Endothelial cell of umbilical vein (primary cell): Measurements from ENCODE around the gene PCED1B. TPM values are rescaled to one million over a fixed set of nuclear protein-coding genes. Genes with fewer than 3 reads are reported as not detected.

Experiments used
- BruUV-seq: library from RNA; stranded (reverse); fragments of 400-500 nt; replicated peaks from 2 replicates; lab custom pipeline; 2021; lab: Mats Ljungman, UMichigan
- CTCF ChIA-PET: fragments of 300-600, 350-600 bp; sonication (Branson Sonifier 250); formaldehyde crosslinking; loops from one replicate; lab custom pipeline; 2021; ENCODE audit warnings: antibody characterized with exemption, inconsistent platforms; lab: Charles Lee
- POLR2A ChIA-PET: fragments of 300-600, 350-600 bp; sonication (Branson Sonifier 250); formaldehyde crosslinking; loops from one replicate; lab custom pipeline; 2021; ENCODE audit warnings: antibody characterized with exemption, inconsistent platforms; lab: Charles Lee
- DNase-seq: peaks from one replicate; pipeline ENCODE4 v3.0.0-alpha.2; 2011; ENCODE audit warnings: low read depth, low spot score
- FAIRE-seq: peaks from 2 replicates; lab custom pipeline; 2011; peaks lifted over from hg19 to GRCh38; lab: Jason Lieb, UNC
- H2AFZ ChIP-seq: 2 replicates; pipeline ENCODE4 v1.6.0; 2012; ENCODE audit warnings: low read depth, low read length, control low read depth, inconsistent platforms
- H3K27ac ChIP-seq: 2 replicates; pipeline ENCODE4 v1.5.1; 2011; ENCODE audit warnings: low read depth, mild to moderate bottlenecking, control low read depth, low read length, moderate library complexity; ENCODE audit not compliant: insufficient read depth
- H3K27me3 ChIP-seq, 2 experiments: 2 replicates each; pipeline versions ENCODE4 v1.6.0 to v1.6.1; 2011; ENCODE audit warnings: low read length in 2 of 2, mixed read lengths in 1 of 2; ENCODE audit not compliant: control insufficient read depth in 2 of 2, insufficient read depth in 2 of 2
- H3K36me3 ChIP-seq, 2 experiments: 2 replicates in 1 of 2; 3 replicates in 1 of 2; pipeline ENCODE4 v1.5.1; 2011; ENCODE audit warnings: low read length in 2 of 2, mild to moderate bottlenecking in 1 of 2, moderate library complexity in 1 of 2; ENCODE audit not compliant: control insufficient read depth in 2 of 2, insufficient read depth in 2 of 2; ENCODE audit errors: extremely low read depth in 1 of 2
- H3K4me1 ChIP-seq: 3 replicates; pipeline ENCODE4 v1.5.1; 2011; ENCODE audit warnings: mild to moderate bottlenecking, low read length; ENCODE audit not compliant: control insufficient read depth, insufficient read depth; ENCODE audit errors: extremely low read depth
- H3K4me2 ChIP-seq: 2 replicates; pipeline ENCODE4 v1.6.1; 2011; ENCODE audit warnings: low read length, control low read depth, mixed read lengths; ENCODE audit not compliant: insufficient read depth
- H3K4me3 ChIP-seq, 3 experiments: fragments of 200-600 bp in 1 of 3; sonication (generic), shearing (Covaris generic) in 1 of 3; replicated peaks in 1 of 3; 2 replicates each; pipeline ENCODE4 v1.5.1; 2011 to 2016; ENCODE audit warnings: control low read depth in 3 of 3, low read length in 3 of 3, mild to moderate bottlenecking in 2 of 3, inconsistent platforms in 1 of 3, low read depth in 1 of 3, moderate library complexity in 1 of 3; ENCODE audit not compliant: insufficient read depth in 1 of 3
- H3K79me2 ChIP-seq: 2 replicates; pipeline ENCODE4 v1.6.0; 2012; ENCODE audit warnings: low read length, inconsistent platforms; ENCODE audit not compliant: control insufficient read depth, insufficient read depth
- H3K9ac ChIP-seq: replicated peaks from 2 replicates; pipeline ENCODE3; 2011; ENCODE audit warnings: low read length, control low read depth; ENCODE audit not compliant: insufficient read depth; ENCODE audit errors: extremely low read depth
- H3K9me1 ChIP-seq: replicated peaks from 3 replicates; pipeline ENCODE4 v1.6.0; 2011; ENCODE audit warnings: mild to moderate bottlenecking, low read length; ENCODE audit not compliant: control insufficient read depth, insufficient read depth; ENCODE audit errors: extremely low read depth
- H3K9me3 ChIP-seq: replicated peaks from 2 replicates; pipeline ENCODE4 v1.5.1; 2012; ENCODE audit warnings: low read length, inconsistent platforms; ENCODE audit not compliant: control insufficient read depth, insufficient read depth
- H4K20me1 ChIP-seq: replicated peaks from 2 replicates; pipeline ENCODE3; 2011; ENCODE audit warnings: mild to moderate bottlenecking, low read length; ENCODE audit not compliant: control insufficient read depth, insufficient read depth; ENCODE audit errors: extremely low read depth
- CTCF ChIP-seq, 2 donors: IDR thresholded peaks; 1 replicate in 1 of 2; 2 replicates in 1 of 2; pipeline ENCODE4 v1.5.1; 2011; ENCODE audit warnings: low read length in 2 of 2, mild to moderate bottlenecking in 2 of 2, moderate library complexity in 2 of 2, control low read depth in 1 of 2, inconsistent platforms in 1 of 2, low read depth in 1 of 2; ENCODE audit not compliant: insufficient read depth in 1 of 2; ENCODE audit errors: extremely low read depth in 1 of 2
- EZH2 ChIP-seq: IDR thresholded peaks from 2 replicates; pipeline ENCODE4 v1.6.1; 2012; ENCODE audit warnings: borderline replicate concordance, low read depth, mild to moderate bottlenecking, moderate library complexity, low read length, inconsistent platforms; ENCODE audit not compliant: severe bottlenecking
- FOS ChIP-seq: IDR thresholded peaks from 2 replicates; pipeline ENCODE4 v1.6.1; 2011; ENCODE audit warnings: mild to moderate bottlenecking, low read length, moderate library complexity, borderline replicate concordance; ENCODE audit not compliant: insufficient read depth
- GATA2 ChIP-seq: IDR thresholded peaks from 2 replicates; pipeline ENCODE4 v1.7.0; 2011; ENCODE audit warnings: low read depth, mild to moderate bottlenecking, moderate library complexity, mixed read lengths, low read length; ENCODE audit not compliant: insufficient read length, insufficient read depth
- JUN ChIP-seq: IDR thresholded peaks from 2 replicates; pipeline ENCODE4 v1.6.1; 2011; ENCODE audit warnings: borderline replicate concordance, low read depth; ENCODE audit not compliant: insufficient read length, insufficient read depth
- MAX ChIP-seq: IDR thresholded peaks from 2 replicates; pipeline ENCODE4 v1.6.1; 2011; ENCODE audit not compliant: insufficient read depth, insufficient read length
- MYC ChIP-seq: IDR thresholded peaks from one replicate; pipeline ENCODE4 v1.6.1; 2011; ENCODE audit warnings: mild to moderate bottlenecking, low read depth, low read length
- POLR2A ChIP-seq: IDR thresholded peaks from 2 replicates; pipeline ENCODE4 v1.6.1; 2012; ENCODE audit warnings: low read depth, mild to moderate bottlenecking, control low read depth, low read length
- POLR2AphosphoS5 ChIP-seq: IDR thresholded peaks from 2 replicates; pipeline ENCODE4 v1.6.1; 2012; ENCODE audit warnings: low read depth, mild to moderate bottlenecking, control low read depth, low read length, moderate library complexity; ENCODE audit not compliant: insufficient read depth
- dilution Hi-C: fragments of 300-500 bp; cut with MboI; formaldehyde crosslinking; loops from one replicate; pipeline ENCODE4 v1.15.0; 2019; ENCODE audit warnings: low sequenced_read_pairs; ENCODE audit not compliant: extremely low pct_ligation_motif_present
- intact Hi-C: fragments of 100-400 bp; cut with micrococcal nuclease; formaldehyde crosslinking; loops from one replicate; pipeline ENCODE4 v1.10.0; 2022
- polyA plus RNA-seq, 4 experiments: library from polyadenylated mRNA; depleted of rRNA in 3 of 4; stranded (reverse) in 3 of 4; unstranded in 1 of 4; fragments of >200 nt; gene quantifications; 2 replicates each; pipeline versions ENCODE4 v1.2.1 to v1.2.3, GENCODE V29; 2011 to 2012; ENCODE audit warnings: missing spikeins in 1 of 4
- total RNA-seq: library from RNA; stranded (reverse); gene quantifications from 2 replicates; pipeline ENCODE4 v1.2.3, GENCODE V29; 2021

The PCED1B gene
- total and polyA plus RNA-seq, 2 donors (not counting 3 experiments of a cell fraction or from before 2014, with no cell fraction given) = 1.7 to 2.6 TPM

GRCh38 chr12:47066278-47067025 is 13.0 kb upstream of the PCED1B start:
- Histone ChIP-seq H3K9me3 (no peaks in the 10 kb centered on the region), H3K4me1 (no peaks in the 10 kb centered on the region), H3K4me2 (no peak overlapping the region), H2AFZ (no peak overlapping the region), H3K79me2 (no peaks in the 10 kb centered on the region), H4K20me1 (no peaks in the 10 kb centered on the region), H3K9me1 (no peaks in the 10 kb centered on the region), H3K36me3 (no peaks in the 10 kb centered on the region), H3K27ac (no peak overlapping the region), H3K27me3 (no peaks in the 10 kb centered on the region), H3K9ac (no peak overlapping the region), H3K4me3 (no peak overlapping the region)
- FAIRE-seq (no peak), DNase-seq (no peak)
- ChIA-PET POLR2A (no interaction called here), CTCF (interaction anchor here (1.0 to 1.2 kb wide), 3 partner anchors 13 to 331 kb away, joined by 3 to 5 read pairs (median 3); partner anchors contain the start of gene PCED1B)
- no TSS peak for BruUV-seq
- intact Hi-C loops = no loop called here
- dilution Hi-C loops = no loop called here
- no peak for TF ChIP-seq POLR2A
- TF ChIP-seq EZH2 = no peak
- no peak for TF ChIP-seq CTCF (IDR thresholded peaks at IDR 0.05; ENCODE audit: extremely low read depth in 1 of 2, insufficient read depth in 1 of 2, low read depth in 1 of 2, low read length in 2 of 2)
- no peak for TF ChIP-seq JUN

GRCh38 chr12:47067176-47067575 is 12.2 kb upstream of the PCED1B start:
- dilution Hi-C loops = no loop called here
- CTCF ChIA-PET = interaction anchor here (4.8 to 7.0 kb wide), 2 partner anchors 35 to 331 kb away, joined by 31 to 47 read pairs; no protein-coding TSS in a partner anchor
- TF ChIP-seq GATA2 (no peak), CTCF (IDR thresholded peaks at IDR 0.05; ENCODE audit: extremely low read depth in 1 of 2, insufficient read depth in 1 of 2, low read depth in 1 of 2, low read length in 2 of 2) (no peak), MAX (no peak), POLR2A (no peak), JUN (no peak), FOS (no peak), POLR2AphosphoS5 (no peak), EZH2 (no peak), MYC (no peak)

More at GRCh38 chr12:47067176-47067575, 12.2 kb upstream of the PCED1B start:
- H3K27me3 ChIP-seq = no peaks in the 10 kb centered on the region
- no peak overlapping the region for H2AFZ ChIP-seq
- no peak for FAIRE-seq
- H3K4me1 ChIP-seq = no peaks in the 10 kb centered on the region
- intact Hi-C loops = no loop called here
- no peaks in the 10 kb centered on the region for H3K9me3 ChIP-seq
- no peaks in the 10 kb centered on the region for H3K79me2 ChIP-seq
- no peak for DNase-seq
- no peak overlapping the region for H3K27ac ChIP-seq
- no peak overlapping the region for H3K4me2 ChIP-seq
- H3K4me3 ChIP-seq = no peak overlapping the region
- no peaks in the 10 kb centered on the region for H3K9me1 ChIP-seq
- BruUV-seq = no TSS peak
- no peak overlapping the region for H3K9ac ChIP-seq
- H3K36me3 ChIP-seq = no peaks in the 10 kb centered on the region
- no peaks in the 10 kb centered on the region for H4K20me1 ChIP-seq
- POLR2A ChIA-PET = no interaction called here
